GM19328 (cell line): Measurements from ENCODE around the gene GREB1.

Source experiments
- ATAC-seq: cut with Tn5 transposase; IDR thresholded peaks from one replicate; pipeline ENCODE4 v1.9.1; 2021; ENCODE audit warnings: mild to moderate bottlenecking, moderate library complexity; ENCODE audit not compliant: unreplicated experiment

GREB1 gene

GRCh38 chr2:11556101-11556806, 22.4 kb downstream of the GREB1 start:
- no peak for ATAC-seq

- no peak for ATAC-seq
Measured at GRCh38 chr2:11558214-11558886, 24.5 kb downstream of the GREB1 start.

- ATAC-seq, result no peak
Measured at GRCh38 chr2:11559066-11559785, 25.4 kb downstream of the GREB1 start.

GRCh38 chr2:11559786-11560155, 25.9 kb downstream of the GREB1 start:
- no peak for ATAC-seq

GRCh38 chr2:11560806-11561205, 27.0 kb downstream of the GREB1 start:
- no peak for ATAC-seq

- ATAC-seq, result no peak
Measured at GRCh38 chr2:11562011-11562410, 28.2 kb downstream of the GREB1 start.

GRCh38 chr2:11562476-11562875, 28.6 kb downstream of the GREB1 start:
- no peak for ATAC-seq

- ATAC-seq, result no peak
Measured at GRCh38 chr2:11563784-11564666, 30.2 kb downstream of the GREB1 start.

GRCh38 chr2:11564816-11565567, 31.1 kb downstream of the GREB1 start:
- ATAC-seq, result no peak

- no peak for ATAC-seq
Measured at GRCh38 chr2:11566383-11566782, 32.5 kb downstream of the GREB1 start.

GRCh38 chr2:11567631-11568031, 33.8 kb downstream of the GREB1 start:
- ATAC-seq, result no peak

- no peak for ATAC-seq
Measured at GRCh38 chr2:11568436-11568835, 34.6 kb downstream of the GREB1 start.

- no peak for ATAC-seq
Measured at GRCh38 chr2:11569636-11570035, 35.8 kb downstream of the GREB1 start.

GRCh38 chr2:11571170-11571569, 37.3 kb downstream of the GREB1 start:
- no peak for ATAC-seq

GRCh38 chr2:11572996-11573395, 39.2 kb downstream of the GREB1 start:
- ATAC-seq, result no peak

GRCh38 chr2:11573418-11574175, 39.8 kb downstream of the GREB1 start:
- no peak for ATAC-seq

GRCh38 chr2:11574176-11575046, 40.6 kb downstream of the GREB1 start:
- ATAC-seq, result no peak

GRCh38 chr2:11576398-11576797, 42.6 kb downstream of the GREB1 start:
- no peak for ATAC-seq
